ENCODE data around the gene COL4A4.

COL4A4 gene

GRCh38 chr2:227029426-227030105, 134.4 kb downstream of the COL4A4 start:
- DNase-seq, result peak; percentile 66 to 68

- no peak for DNase-seq
Observed at GRCh38 chr2:227025510-227025909, 138.5 kb downstream of the COL4A4 start.

GRCh38 chr2:227022608-227023007, 141.4 kb downstream of the COL4A4 start:
- no peak for DNase-seq

- DNase-seq, result no peak
Observed at GRCh38 chr2:227020416-227020815, 143.6 kb downstream of the COL4A4 start.

GRCh38 chr2:227016894-227017293, 147.1 kb downstream of the COL4A4 start:
- no peak for DNase-seq

- DNase-seq, result no peak
Observed at GRCh38 chr2:227013881-227014280, 150.1 kb downstream of the COL4A4 start.

DNA sequence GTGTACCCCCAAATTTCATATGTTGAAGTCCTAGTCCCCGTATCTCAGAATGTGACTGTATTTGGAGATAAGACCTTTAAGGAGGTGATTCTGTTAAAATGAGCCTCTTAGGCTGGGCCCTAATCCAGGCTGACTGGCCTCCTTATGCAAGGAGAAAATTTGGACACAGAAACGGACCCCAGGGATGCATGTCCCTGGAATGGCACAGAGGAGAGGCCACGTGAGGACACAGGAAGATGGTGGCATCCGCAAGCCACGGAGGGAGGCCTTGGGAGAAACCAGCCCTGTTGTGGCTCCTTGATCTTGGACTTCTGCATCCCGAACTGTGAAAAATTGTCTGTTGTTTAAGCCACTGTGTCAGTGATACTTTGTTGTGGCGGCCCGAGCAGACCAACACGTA, 150.7 kb downstream of the COL4A4 start:
- DNase-seq, result no peak

- no peak for DNase-seq
Observed at GRCh38 chr2:227010433-227010832, 153.6 kb downstream of the COL4A4 start.

DNA sequence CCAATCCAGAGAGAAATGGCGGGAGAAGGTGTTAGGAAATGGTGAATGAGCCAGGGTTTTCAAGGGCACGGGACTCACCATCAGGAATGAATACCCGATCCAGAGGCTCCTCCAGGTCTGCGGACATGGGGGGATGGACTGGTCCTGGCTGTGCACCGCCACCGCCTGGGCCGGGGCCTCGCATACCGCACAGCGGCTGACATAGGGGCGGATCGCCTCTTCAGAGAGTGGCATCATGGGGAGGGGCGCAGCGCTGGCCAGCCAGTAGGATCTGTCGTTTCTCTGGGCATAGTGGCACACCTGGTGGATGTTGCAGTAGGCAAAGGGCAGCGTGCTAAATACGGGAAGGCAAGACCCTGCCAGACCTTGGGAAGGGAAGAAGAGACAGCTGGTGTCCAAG, 156.1 kb downstream of the COL4A4 start:
- DNase-seq, result no peak

DNA sequence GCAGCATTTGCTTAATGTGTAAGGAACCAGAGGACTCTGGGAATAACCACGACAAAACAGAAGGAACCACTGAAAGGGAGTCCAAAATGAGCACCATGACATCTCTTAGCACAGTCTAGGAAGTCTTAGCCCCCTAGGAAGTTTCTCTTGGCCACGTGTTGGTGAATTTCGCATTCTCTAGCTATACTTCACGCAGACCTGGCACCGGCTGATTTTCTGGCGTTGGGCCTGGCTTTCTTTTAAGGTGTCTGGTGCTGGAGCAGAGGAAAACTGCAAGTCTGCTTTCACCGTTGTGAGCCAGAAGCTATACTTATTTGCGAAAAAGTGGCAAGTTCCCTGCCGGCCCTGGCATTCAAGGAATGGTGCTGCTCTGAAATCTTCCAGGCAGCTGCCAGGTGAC, 156.9 kb downstream of the COL4A4 start:
- DNase-seq, result no peak

GRCh38 chr2:227006189-227006897, 157.7 kb downstream of the COL4A4 start:
- DNase-seq, result no peak

DNA sequence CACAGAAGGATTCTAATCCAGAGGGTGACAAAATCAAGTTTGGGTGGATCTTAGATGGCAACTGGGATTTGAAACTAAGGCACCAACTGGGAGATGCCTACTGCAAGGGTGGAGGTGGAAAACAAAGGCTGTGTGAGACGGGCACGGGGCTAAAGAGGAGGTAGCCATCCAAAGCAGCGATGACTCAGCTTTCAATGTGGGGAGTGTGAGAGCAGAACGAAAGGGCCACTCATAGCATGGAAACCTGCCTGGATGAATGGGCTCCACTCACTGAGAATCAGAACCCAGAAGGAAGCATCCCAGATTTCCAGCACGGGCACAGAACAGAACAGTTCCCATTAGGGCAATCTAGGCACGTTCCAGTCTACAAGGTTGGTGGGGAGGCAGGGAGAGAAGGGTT, 159.5 kb downstream of the COL4A4 start:
- DNase-seq, result no peak

GRCh38 chr2:227000123-227000522, 163.9 kb downstream of the COL4A4 start:
- no peak for DNase-seq

DNA sequence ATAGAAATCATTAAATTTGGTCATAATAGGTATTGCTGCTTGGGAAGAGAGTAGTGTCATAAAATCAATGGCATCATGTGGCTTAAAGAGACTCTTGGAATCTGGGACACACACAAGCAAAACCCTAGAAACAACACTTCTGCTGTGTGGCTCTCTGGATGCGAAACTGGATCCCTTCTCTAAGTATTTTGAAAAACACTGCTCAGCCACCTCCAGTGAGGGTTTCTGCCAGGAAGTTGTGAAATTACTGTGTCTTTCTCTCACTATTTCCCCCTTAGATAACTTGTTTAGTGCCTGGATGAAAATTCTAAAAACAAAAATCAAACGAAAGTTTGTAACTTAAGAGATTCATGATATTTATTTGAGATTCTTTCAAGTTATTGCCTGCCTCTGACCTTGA, 164.3 kb downstream of the COL4A4 start:
- peak in 1 of 2 experiments; percentile 32 for DNase-seq

- DNase-seq, result no peak
Observed at GRCh38 chr2:226995625-226996041, 168.4 kb downstream of the COL4A4 start.

GRCh38 chr2:226994775-226995174, 169.2 kb downstream of the COL4A4 start:
- no peak for DNase-seq

- no peak for DNase-seq
Observed at GRCh38 chr2:226993171-226993570, 170.8 kb downstream of the COL4A4 start.

- no peak for DNase-seq
Observed at GRCh38 chr2:226991663-226992062, 172.3 kb downstream of the COL4A4 start.

GRCh38 chr2:226985583-226985946, 178.4 kb downstream of the COL4A4 start:
- DNase-seq, result no peak

- DNase-seq, result peak in 1 of 2 experiments; percentile 13
Observed at GRCh38 chr2:226984750-226985582, 179.0 kb downstream of the COL4A4 start.

- no peak for DNase-seq
Observed at GRCh38 chr2:226983895-226984749, 179.9 kb downstream of the COL4A4 start.

DNA sequence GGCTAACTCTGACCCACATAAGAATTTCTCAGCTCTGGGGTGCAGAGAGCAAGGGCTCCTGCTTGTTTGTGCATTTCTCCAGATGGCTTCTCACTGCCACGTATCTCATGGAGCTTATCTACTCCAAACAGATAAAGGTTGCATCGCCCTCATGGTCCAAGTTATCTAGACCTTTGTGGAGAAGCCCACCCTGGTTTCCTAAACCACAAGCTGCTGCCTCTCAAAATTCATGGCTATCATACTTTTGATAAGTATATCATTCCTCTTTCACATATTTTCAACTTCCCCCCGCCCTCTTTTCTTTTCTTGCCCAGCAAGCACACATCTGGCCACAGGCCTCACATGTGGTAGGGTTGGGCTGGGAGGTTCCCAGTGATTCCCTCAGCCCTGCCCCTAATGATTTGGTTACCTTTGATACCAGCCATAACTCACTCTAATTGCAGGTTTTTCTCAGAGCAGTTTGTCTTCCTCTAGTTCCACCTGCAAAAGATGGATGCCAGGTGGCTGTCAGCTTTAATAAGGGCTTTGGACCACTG, 182.1 kb downstream of the COL4A4 start:
- DNase-seq, result no peak

DNA sequence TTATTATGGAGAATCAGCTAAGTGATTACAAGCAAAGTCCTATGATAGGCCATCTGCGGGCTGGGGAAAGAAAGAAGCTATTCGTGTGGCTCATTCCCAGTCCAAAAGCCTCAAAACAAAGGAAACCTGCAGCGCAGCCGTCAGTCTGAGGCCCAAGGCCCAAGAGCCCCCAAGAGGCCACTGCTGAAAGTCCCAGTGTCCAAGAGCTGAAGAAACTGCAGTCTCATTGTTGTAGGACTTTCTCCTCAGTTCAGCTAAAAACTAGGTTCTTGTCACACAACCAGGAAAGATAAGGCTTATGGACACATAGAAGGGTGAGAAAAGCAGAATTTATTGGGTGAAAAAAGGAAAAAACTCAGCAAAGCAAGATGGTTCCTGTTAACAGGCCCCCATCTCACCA, 185.0 kb downstream of the COL4A4 start:
- DNase-seq, result no peak

Measured in AML-193 (cell line).